GM12878 (cell line): Measurements from ENCODE around the gene FAM193A. TPM values are rescaled to one million over a fixed set of nuclear protein-coding genes. Genes with fewer than 3 reads are reported as not detected.
A peak's percentile ranks its signal among the peaks of the same experiment; 100 is the strongest.

ENCODE experiments used
- ATF2 ChIP-seq: IDR thresholded peaks from 2 replicates; pipeline ENCODE4 v1.6.1; 2012; ENCODE audit warnings: low read length, inconsistent platforms
- CTCF ChIP-seq, 3 experiments: IDR thresholded peaks in 2 of 3; conservative IDR thresholded peaks in 1 of 3; 2 replicates each; pipeline ENCODE4 v1.5.1; 2011; ENCODE audit warnings: low read depth in 3 of 3, low read length in 3 of 3, mild to moderate bottlenecking in 3 of 3, control low read depth in 2 of 3, moderate library complexity in 2 of 3, inconsistent platforms in 1 of 3, mixed read lengths in 1 of 3; ENCODE audit not compliant: control insufficient read depth in 2 of 3, insufficient read depth in 1 of 3; ENCODE audit errors: extremely low read depth in 1 of 3
- CUX1 ChIP-seq: IDR thresholded peaks from 2 replicates; pipeline ENCODE4 v1.6.1; 2012; ENCODE audit warnings: improper control_type of control experiment, low read depth, low read length; ENCODE audit not compliant: insufficient replicate concordance
- ETV6 ChIP-seq, 2 experiments: fragments of 450-650 bp in 1 of 2; IDR thresholded peaks in 1 of 2; conservative IDR thresholded peaks in 1 of 2; 2 replicates each; pipeline ENCODE4 v1.6.1; 2014; ENCODE audit warnings: antibody characterized with exemption in 1 of 2, borderline replicate concordance in 1 of 2, low read depth in 1 of 2, mild to moderate bottlenecking in 1 of 2, moderate library complexity in 1 of 2
- HDAC6 ChIP-seq: fragments of 200-600 bp; sonication (generic); IDR thresholded peaks from one replicate; pipeline ENCODE4 v1.8.0; 2017; ENCODE audit warnings: antibody characterized with exemption; ENCODE audit not compliant: unreplicated experiment
- HDGF ChIP-seq: fragments of 450-650 bp; IDR thresholded peaks from 2 replicates; pipeline ENCODE4 v1.6.1; 2016; ENCODE audit warnings: antibody characterized with exemption
- IKZF1 ChIP-seq: fragments of 450-650 bp; conservative IDR thresholded peaks from 2 replicates; pipeline ENCODE4 v1.6.1; 2017; ENCODE audit warnings: antibody characterized with exemption, mild to moderate bottlenecking
- IKZF2 ChIP-seq, 2 experiments: fragments of 450-650 bp; IDR thresholded peaks; 2 replicates each; pipeline ENCODE4 v1.6.1; 2017; ENCODE audit warnings: mild to moderate bottlenecking in 2 of 2, moderate library complexity in 2 of 2
- JUND ChIP-seq: IDR thresholded peaks from 2 replicates; pipeline ENCODE4 v1.6.1; 2012; ENCODE audit warnings: low read depth, mild to moderate bottlenecking, low read length, improper control_type of control experiment, moderate library complexity
- MLLT1 ChIP-seq: fragments of 450-650 bp; IDR thresholded peaks from 2 replicates; pipeline ENCODE4 v1.6.1; 2016; ENCODE audit warnings: mild to moderate bottlenecking
- MYB ChIP-seq: fragments of 150-350 bp; IDR thresholded peaks from 2 replicates; pipeline ENCODE4 v1.6.1; 2014; ENCODE audit warnings: mild to moderate bottlenecking, low read depth, low read length, borderline replicate concordance
- PAX5 ChIP-seq: IDR thresholded peaks from 2 replicates; pipeline ENCODE4 v1.6.1; 2011; ENCODE audit warnings: low read depth, low read length, borderline replicate concordance
- POLR2AphosphoS2 ChIP-seq: IDR thresholded peaks from 2 replicates; pipeline ENCODE4 v1.6.1; 2011; ENCODE audit warnings: low read depth, mild to moderate bottlenecking, low read length, improper control_type of control experiment, moderate library complexity
- RAD21 ChIP-seq: IDR thresholded peaks from 2 replicates; pipeline ENCODE4 v1.6.1; 2011; ENCODE audit warnings: mild to moderate bottlenecking, low read depth, low read length, moderate library complexity; ENCODE audit not compliant: insufficient read depth
- RB1 ChIP-seq: fragments of 450-650 bp; formaldehyde crosslinking; IDR thresholded peaks from 2 replicates; pipeline ENCODE4 v1.6.1; 2017; ENCODE audit warnings: mild to moderate bottlenecking, borderline replicate concordance
- SREBF2 ChIP-seq: IDR thresholded peaks from 2 replicates; pipeline ENCODE4 v1.6.1; 2012; ENCODE audit warnings: mild to moderate bottlenecking, low read length
- TAF1 ChIP-seq: IDR thresholded peaks from 2 replicates; pipeline ENCODE4 v1.6.1; 2011; ENCODE audit warnings: mild to moderate bottlenecking, low read depth, low read length, borderline replicate concordance
- TBL1XR1 ChIP-seq: IDR thresholded peaks from 2 replicates; pipeline ENCODE4 v1.6.1; 2012; ENCODE audit warnings: low read depth, low read length, improper control_type of control experiment
- TCF12 ChIP-seq: IDR thresholded peaks from 2 replicates; pipeline ENCODE4 v1.6.1; 2011; ENCODE audit warnings: low read depth, mild to moderate bottlenecking, low read length
- ZNF217 ChIP-seq: fragments of 450-650 bp; IDR thresholded peaks from 2 replicates; pipeline ENCODE4 v1.6.1; 2017; ENCODE audit warnings: antibody characterized with exemption, mild to moderate bottlenecking
- ZNF622 ChIP-seq: fragments of 450-650 bp; IDR thresholded peaks from 2 replicates; pipeline ENCODE4 v1.6.1; 2017; ENCODE audit warnings: mild to moderate bottlenecking, inconsistent platforms
- polyA plus RNA-seq, 11 experiments: library from polyadenylated mRNA; depleted of rRNA in 4 of 11; unstranded in 6 of 11; stranded (reverse) in 5 of 11; fragments of >200 nt; fragmentation: Nextera tagmentation in 4 of 11; fragmentation: Illumina TruSeq in 1 of 11; extraction: Ambion mirVana in 4 of 11; extraction: Trizol in 1 of 11; gene quantifications; 1 replicate in 1 of 11; 2 replicates in 10 of 11; pipeline versions ENCODE4 v1.2.1 to v1.2.3, GENCODE V29; 2011 to 2016; ENCODE audit warnings: inconsistent platforms in 2 of 11, missing spikeins in 2 of 11, low read depth in 1 of 11
- total RNA-seq, 4 experiments: library from RNA; depleted of rRNA in 3 of 4; stranded (reverse); fragments of >200 nt in 3 of 4; fragmentation: Illumina TruSeq in 1 of 4; extraction: Trizol in 1 of 4; gene quantifications; 2 replicates each; pipeline versions ENCODE4 v1.2.1 to v1.2.3, GENCODE V29; 2013 to 2021

The FAM193A gene
- total and polyA plus RNA-seq, 10 of the 15 experiments (the other 5 are each of a cell fraction or from before 2014, with no cell fraction given): 0.52 to 23.3 (median 7.4) TPM

GRCh38 chr4:2696423-2696822, 160.0 kb downstream of the FAM193A start (continued):
- TF ChIP-seq MLLT1 (peak; percentile 84), CTCF (IDR thresholded peaks at IDR 0.05 in 2 of 3, conservative IDR thresholded peaks at IDR 0.05 in 1 of 3; ENCODE audit: control insufficient read depth in 2 of 3, extremely low read depth in 1 of 3, insufficient read depth in 1 of 3, low read depth in 3 of 3, low read length in 3 of 3) (peak; percentile 13 to 49 (median 27); a peak in 3 of 6 replicates), TAF1 (peak; percentile 45; the same call in 1 of the 2 replicates), ATF2 (peak; percentile 82; the same call in 1 of the 2 replicates), MYB (peak; percentile 18; the same call in 1 of the 2 replicates), IKZF2 (IDR thresholded peaks at IDR 0.05) (peak; percentile 81 to 87), HDAC6 (no peak), CUX1 (peak; percentile 39), ZNF217 (peak; percentile 78), ZNF622 (no peak), TCF12 (peak; percentile 94), RAD21 (peak; percentile 46; the same call in 1 of the 2 replicates), ETV6 (conservative IDR thresholded peaks at IDR 0.05 in 1 of 2, IDR thresholded peaks at IDR 0.05 in 1 of 2; ENCODE audit: borderline replicate concordance in 1 of 2, low read depth in 1 of 2) (peak in 1 of 2 experiments; percentile 67; a peak in 1 of 4 replicates), RB1 (no peak), PAX5 (peak; percentile 100), POLR2AphosphoS2 (no peak), HDGF (no peak; the same call in 1 of the 2 replicates), JUND (no peak), TBL1XR1 (peak; percentile 97), IKZF1 (peak; percentile 90), SREBF2 (no peak)
